ENCODE data around the gene PAIP2.

Gene PAIP2

GRCh38 chr5:139413153-139413552 is 71.5 kb downstream of the PAIP2 start:
- Histone ChIP-seq H3K4me3 (ENCODE audit: low read depth, low read length) (no peak overlapping the region), H3K27me3 (ENCODE audit: insufficient read depth, low read length) (no peaks in the 10 kb centered on the region), H3K36me3 (ENCODE audit: insufficient read depth, low read length) (no peaks in the 10 kb centered on the region), H3K79me2 (ENCODE audit: control insufficient read depth, insufficient read depth, low read length, unreplicated experiment) (no peaks in the 10 kb centered on the region), H3K27ac (ENCODE audit: low read depth, low read length) (no peak overlapping the region), H2AFZ (ENCODE audit: low read length, unreplicated experiment) (no peak overlapping the region), H3K4me1 (ENCODE audit: control insufficient read depth, insufficient read depth, low read length, unreplicated experiment) (no peaks in the 10 kb centered on the region)

GRCh38 chr5:139413963-139414362 is 72.3 kb downstream of the PAIP2 start:
- Histone ChIP-seq H2AFZ (ENCODE audit: low read length, unreplicated experiment) (no peak overlapping the region), H3K4me1 (ENCODE audit: control insufficient read depth, insufficient read depth, low read length, unreplicated experiment) (no peaks in the 10 kb centered on the region), H3K36me3 (ENCODE audit: insufficient read depth, low read length) (no peaks in the 10 kb centered on the region)

GRCh38 chr5:139414581-139415130 is 73.0 kb downstream of the PAIP2 start:
- Histone ChIP-seq H3K27me3 (ENCODE audit: insufficient read depth, low read length) (no peaks in the 10 kb centered on the region), H2AFZ (ENCODE audit: low read length, unreplicated experiment) (no peak overlapping the region), H3K27ac (ENCODE audit: low read depth, low read length) (no peak overlapping the region)

More at GRCh38 chr5:139413963-139414362, 72.3 kb downstream of the PAIP2 start:
- Histone ChIP-seq H3K79me2 (ENCODE audit: control insufficient read depth, insufficient read depth, low read length, unreplicated experiment) (no peaks in the 10 kb centered on the region), H3K27me3 (ENCODE audit: insufficient read depth, low read length) (no peaks in the 10 kb centered on the region), H3K4me3 (ENCODE audit: low read depth, low read length) (no peak overlapping the region), H3K27ac (ENCODE audit: low read depth, low read length) (no peak overlapping the region)

GRCh38 chr5:139415221-139415861 is 73.7 kb downstream of the PAIP2 start:
- H3K4me1 ChIP-seq (ENCODE audit: control insufficient read depth, insufficient read depth, low read length, unreplicated experiment), result no peaks in the 10 kb centered on the region
- no peaks in the 10 kb centered on the region for H3K27me3 ChIP-seq (ENCODE audit: insufficient read depth, low read length)
- no peaks in the 10 kb centered on the region for H3K36me3 ChIP-seq (ENCODE audit: insufficient read depth, low read length)
- H2AFZ ChIP-seq (ENCODE audit: low read length, unreplicated experiment), result no peak overlapping the region
- H3K79me2 ChIP-seq (ENCODE audit: control insufficient read depth, insufficient read depth, low read length, unreplicated experiment), result no peaks in the 10 kb centered on the region
- H3K4me3 ChIP-seq (ENCODE audit: low read depth, low read length), result no peak overlapping the region
- no peak overlapping the region for H3K27ac ChIP-seq (ENCODE audit: low read depth, low read length)

More at GRCh38 chr5:139414581-139415130, 73.0 kb downstream of the PAIP2 start:
- Histone ChIP-seq H3K79me2 (ENCODE audit: control insufficient read depth, insufficient read depth, low read length, unreplicated experiment) (no peaks in the 10 kb centered on the region), H3K4me1 (ENCODE audit: control insufficient read depth, insufficient read depth, low read length, unreplicated experiment) (no peaks in the 10 kb centered on the region), H3K4me3 (ENCODE audit: low read depth, low read length) (no peak overlapping the region), H3K36me3 (ENCODE audit: insufficient read depth, low read length) (no peaks in the 10 kb centered on the region)

GRCh38 chr5:139415869-139416268 is 74.2 kb downstream of the PAIP2 start:
- Histone ChIP-seq H3K79me2 (ENCODE audit: control insufficient read depth, insufficient read depth, low read length, unreplicated experiment) (no peaks in the 10 kb centered on the region), H3K4me3 (ENCODE audit: low read depth, low read length) (no peak overlapping the region), H3K36me3 (ENCODE audit: insufficient read depth, low read length) (no peaks in the 10 kb centered on the region), H3K27ac (ENCODE audit: low read depth, low read length) (no peak overlapping the region), H2AFZ (ENCODE audit: low read length, unreplicated experiment) (no peak overlapping the region), H3K4me1 (ENCODE audit: control insufficient read depth, insufficient read depth, low read length, unreplicated experiment) (no peaks in the 10 kb centered on the region), H3K27me3 (ENCODE audit: insufficient read depth, low read length) (no peaks in the 10 kb centered on the region)

GRCh38 chr5:139416651-139417050 is 75.0 kb downstream of the PAIP2 start:
- no peaks in the 10 kb centered on the region for H3K4me1 ChIP-seq (ENCODE audit: control insufficient read depth, insufficient read depth, low read length, unreplicated experiment)
- H3K79me2 ChIP-seq (ENCODE audit: control insufficient read depth, insufficient read depth, low read length, unreplicated experiment), result no peaks in the 10 kb centered on the region
- no peak overlapping the region for H3K4me3 ChIP-seq (ENCODE audit: low read depth, low read length)
- H3K36me3 ChIP-seq (ENCODE audit: insufficient read depth, low read length), result no peaks in the 10 kb centered on the region
- H3K27me3 ChIP-seq (ENCODE audit: insufficient read depth, low read length), result no peaks in the 10 kb centered on the region
- H3K27ac ChIP-seq (ENCODE audit: low read depth, low read length), result no peak overlapping the region
- no peak overlapping the region for H2AFZ ChIP-seq (ENCODE audit: low read length, unreplicated experiment)

GRCh38 chr5:139417214-139417613 is 75.6 kb downstream of the PAIP2 start:
- no peaks in the 10 kb centered on the region for H3K79me2 ChIP-seq (ENCODE audit: control insufficient read depth, insufficient read depth, low read length, unreplicated experiment)
- H2AFZ ChIP-seq (ENCODE audit: low read length, unreplicated experiment), result no peak overlapping the region
- no peaks in the 10 kb centered on the region for H3K4me1 ChIP-seq (ENCODE audit: control insufficient read depth, insufficient read depth, low read length, unreplicated experiment)
- H3K36me3 ChIP-seq (ENCODE audit: insufficient read depth, low read length), result no peaks in the 10 kb centered on the region
- H3K4me3 ChIP-seq (ENCODE audit: low read depth, low read length), result no peak overlapping the region
- no peak overlapping the region for H3K27ac ChIP-seq (ENCODE audit: low read depth, low read length)
- no peaks in the 10 kb centered on the region for H3K27me3 ChIP-seq (ENCODE audit: insufficient read depth, low read length)

GRCh38 chr5:139418793-139419192 is 77.1 kb downstream of the PAIP2 start:
- Histone ChIP-seq H3K27ac (ENCODE audit: low read depth, low read length) (no peak overlapping the region), H3K4me3 (ENCODE audit: low read depth, low read length) (no peak overlapping the region), H3K4me1 (ENCODE audit: control insufficient read depth, insufficient read depth, low read length, unreplicated experiment) (no peaks in the 10 kb centered on the region), H3K79me2 (ENCODE audit: control insufficient read depth, insufficient read depth, low read length, unreplicated experiment) (no peaks in the 10 kb centered on the region), H3K36me3 (ENCODE audit: insufficient read depth, low read length) (no peaks in the 10 kb centered on the region), H3K27me3 (ENCODE audit: insufficient read depth, low read length) (no peaks in the 10 kb centered on the region), H2AFZ (ENCODE audit: low read length, unreplicated experiment) (no peak overlapping the region)
